ENCODE data around the gene OPN4.

- TF ChIP-seq CTCF (conservative IDR thresholded peaks at IDR 0.05; ENCODE audit: low read length) = no peak
- no peak for TF ChIP-seq EZH2phosphoT487 (IDR thresholded peaks at IDR 0.05; ENCODE audit: borderline replicate concordance, low read depth, low read length)
These were observed 39.5 kb upstream of the OPN4 start for GRCh38 chr10:86614853-86615252.

Measured in OCI-LY7 (cell line).